ENCODE data around the gene MCU.
"Not testable (repeated sequence)": the region's sequence is repeated elsewhere in the genome, so short reads cannot be mapped to it uniquely, and the experiment has no call there.

MCU gene

GRCh38 chr10:72764151-72764550 is 72.2 kb downstream of the MCU start:
- no peak for DNase-seq

- DNase-seq, result no peak
Measured at GRCh38 chr10:72765051-72765745, 73.3 kb downstream of the MCU start.

- not testable (repeated sequence) for DNase-seq
Measured at GRCh38 chr10:72771195-72771594, 79.3 kb downstream of the MCU start.

- DNase-seq, result no peak
Measured at GRCh38 chr10:72772031-72772430, 80.1 kb downstream of the MCU start.

- no peak for DNase-seq
Measured at GRCh38 chr10:72779874-72780273, 87.9 kb downstream of the MCU start.

GRCh38 chr10:72782649-72783330 is 90.8 kb downstream of the MCU start:
- no peak for DNase-seq

GRCh38 chr10:72783410-72783833 is 91.5 kb downstream of the MCU start:
- DNase-seq, result no peak

- no peak for DNase-seq
Measured at GRCh38 chr10:72784551-72785351, 92.8 kb downstream of the MCU start.

GRCh38 chr10:72785409-72785808 is 93.5 kb downstream of the MCU start:
- no peak for DNase-seq

GRCh38 chr10:72790216-72790990 is 98.5 kb downstream of the MCU start:
- no peak for DNase-seq

- no peak for DNase-seq
Measured at GRCh38 chr10:72792288-72792687, 100.3 kb downstream of the MCU start.

GRCh38 chr10:72793752-72794151 is 101.8 kb downstream of the MCU start:
- DNase-seq, result no peak

GRCh38 chr10:72794260-72794659 is 102.3 kb downstream of the MCU start:
- no peak for DNase-seq

GRCh38 chr10:72796042-72796441 is 104.1 kb downstream of the MCU start:
- DNase-seq, result no peak

GRCh38 chr10:72796538-72796937 is 104.6 kb downstream of the MCU start:
- DNase-seq, result no peak

GRCh38 chr10:72800000-72800740 is 108.2 kb downstream of the MCU start:
- no peak for DNase-seq

GRCh38 chr10:72800741-72801092 is 108.8 kb downstream of the MCU start:
- DNase-seq, result no peak

- DNase-seq, result no peak
Measured at GRCh38 chr10:72801263-72801868, 109.4 kb downstream of the MCU start.

- DNase-seq, result no peak
Measured at GRCh38 chr10:72802332-72802731, 110.4 kb downstream of the MCU start.

- DNase-seq, result no peak
Measured at GRCh38 chr10:72802763-72803505, 111.0 kb downstream of the MCU start.

- no peak for DNase-seq
Measured at GRCh38 chr10:72808001-72808400, 116.1 kb downstream of the MCU start.
